Tibial nerve (tissue), 4 donors: ENCODE results near the gene SCAI. TPM values are rescaled to one million over a fixed set of nuclear protein-coding genes. Genes with fewer than 3 reads are reported as not detected.

Experiments used
- DNase-seq, 2 donors: peaks; one replicate each; pipeline ENCODE4 v3.0.0-alpha.2; 2019; ENCODE audit warnings: low spot score in 2 of 2
- H3K27ac ChIP-seq, 4 donors: fragments of 200-600 bp; sonication (generic) in 3 of 4; one replicate each; pipeline ENCODE4 v1.5.1; 2017 to 2019; ENCODE audit warnings: mild to moderate bottlenecking in 1 of 4
- H3K27me3 ChIP-seq, 2 donors: fragments of 200-600 bp; sonication (generic) in 1 of 2; one replicate each; pipeline versions ENCODE4 v1.5.1 to v1.6.0; 2017 to 2019
- H3K36me3 ChIP-seq, 3 donors: fragments of 200-600 bp; sonication (generic); one replicate each; pipeline ENCODE4 v1.5.1; 2018 to 2019
- H3K4me1 ChIP-seq, 4 donors: fragments of 200-600 bp; sonication (generic) in 3 of 4; one replicate each; pipeline ENCODE4 v1.5.1; 2017 to 2019
- H3K4me3 ChIP-seq, 4 donors: fragments of 200-600 bp; sonication (generic) in 3 of 4; one replicate each; pipeline ENCODE4 v1.5.1; 2017 to 2019; ENCODE audit warnings: mild to moderate bottlenecking in 1 of 4, moderate library complexity in 1 of 4
- H3K9me3 ChIP-seq, 4 donors: fragments of 200-600 bp; sonication (generic) in 3 of 4; one replicate each; pipeline ENCODE4 v1.5.1; 2017 to 2019
- EP300 ChIP-seq, 2 donors: sonication (generic); formaldehyde crosslinking; IDR thresholded peaks; one replicate each; pipeline ENCODE4 v1.6.1; 2017; ENCODE audit warnings: antibody characterized with exemption in 2 of 2, mild to moderate bottlenecking in 1 of 2
- POLR2A ChIP-seq, 2 donors: fragments of 450-650 bp; IDR thresholded peaks; one replicate each; pipeline ENCODE4 v1.6.1; 2017; ENCODE audit warnings: antibody characterized with exemption in 2 of 2, mild to moderate bottlenecking in 2 of 2, moderate library complexity in 2 of 2
- WGBS, 2 donors: methylation state at CpG; one replicate each; pipeline ENCODE4 v1.1.5; 2018; 5-methylcytosine and 5-hydroxymethylcytosine counted together
- total RNA-seq, 4 donors: library from RNA; depleted of rRNA; stranded (reverse); fragments of >200 nt; gene quantifications; one replicate each; pipeline ENCODE4 v1.1.0, GENCODE V29; 2016
- TF ChIP-seq, protein P1 (sequence below), 5 experiments: fragments of 200-600 bp in 3 of 5; fragments of 450-650 bp in 2 of 5; sonication (generic) in 3 of 5; IDR thresholded peaks; one replicate each; pipeline ENCODE4 v1.5.1; 2016 to 2019; ENCODE audit warnings: antibody characterized with exemption in 5 of 5, mild to moderate bottlenecking in 3 of 5, moderate library complexity in 2 of 5

The SCAI gene
- total RNA-seq, 4 donors from 2014 or later: 8.8 to 19.2 (median 9.4) TPM

DNA sequence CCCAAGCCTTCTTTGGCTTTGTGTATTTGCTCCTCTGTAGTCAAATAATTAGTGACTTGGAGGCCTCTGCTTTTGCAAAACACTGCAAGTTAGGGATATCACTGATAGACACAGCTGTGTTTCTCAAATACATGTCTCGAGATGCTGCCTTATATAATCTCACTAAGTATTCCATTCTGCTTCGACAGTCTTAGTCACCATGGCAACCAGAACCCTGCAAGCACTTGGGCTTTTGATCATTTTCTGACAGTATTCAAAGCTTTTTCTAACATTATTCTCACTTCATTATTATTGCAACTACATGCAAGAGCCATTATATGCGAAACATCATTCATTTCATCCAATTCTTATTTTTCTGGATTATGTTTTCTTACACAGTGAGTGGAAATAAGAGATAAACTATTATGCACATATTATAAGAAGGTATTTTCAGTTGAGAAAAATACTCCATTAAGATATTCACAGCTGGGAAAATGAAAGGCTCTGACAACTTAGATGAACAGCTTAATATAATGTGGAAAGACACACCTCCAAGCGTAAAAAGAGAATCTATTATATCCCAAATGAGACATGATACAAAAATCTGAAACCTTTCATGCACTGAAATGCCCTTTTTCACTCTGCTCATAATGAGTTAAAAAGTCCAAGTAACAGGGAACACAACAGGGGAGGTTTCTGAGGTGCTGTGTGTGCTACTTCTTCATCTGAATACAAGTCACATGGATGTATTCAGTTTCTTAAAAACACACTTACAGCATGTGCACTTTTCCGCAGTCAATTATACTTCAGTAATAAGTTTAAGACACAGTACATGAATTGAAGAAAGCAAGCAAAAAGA lies 93.9 kb downstream of the SCAI start:
- peaks cover 0 to 29% (median 0%) of the 10 kb centered on the region in 3 donors for H3K36me3 ChIP-seq
- H3K4me1 ChIP-seq: no peaks in the 10 kb centered on the region
- 73 to 75% methylated on average over 5 of the region's 5 CpGs for WGBS, 2 donors
- no peak for DNase-seq
- no peaks in the 10 kb centered on the region for H3K27me3 ChIP-seq
- H3K27ac ChIP-seq: no peak overlapping the region
- H3K9me3 ChIP-seq: no peaks in the 10 kb centered on the region
- no peak overlapping the region for H3K4me3 ChIP-seq
- TF ChIP-seq, protein P1, sequence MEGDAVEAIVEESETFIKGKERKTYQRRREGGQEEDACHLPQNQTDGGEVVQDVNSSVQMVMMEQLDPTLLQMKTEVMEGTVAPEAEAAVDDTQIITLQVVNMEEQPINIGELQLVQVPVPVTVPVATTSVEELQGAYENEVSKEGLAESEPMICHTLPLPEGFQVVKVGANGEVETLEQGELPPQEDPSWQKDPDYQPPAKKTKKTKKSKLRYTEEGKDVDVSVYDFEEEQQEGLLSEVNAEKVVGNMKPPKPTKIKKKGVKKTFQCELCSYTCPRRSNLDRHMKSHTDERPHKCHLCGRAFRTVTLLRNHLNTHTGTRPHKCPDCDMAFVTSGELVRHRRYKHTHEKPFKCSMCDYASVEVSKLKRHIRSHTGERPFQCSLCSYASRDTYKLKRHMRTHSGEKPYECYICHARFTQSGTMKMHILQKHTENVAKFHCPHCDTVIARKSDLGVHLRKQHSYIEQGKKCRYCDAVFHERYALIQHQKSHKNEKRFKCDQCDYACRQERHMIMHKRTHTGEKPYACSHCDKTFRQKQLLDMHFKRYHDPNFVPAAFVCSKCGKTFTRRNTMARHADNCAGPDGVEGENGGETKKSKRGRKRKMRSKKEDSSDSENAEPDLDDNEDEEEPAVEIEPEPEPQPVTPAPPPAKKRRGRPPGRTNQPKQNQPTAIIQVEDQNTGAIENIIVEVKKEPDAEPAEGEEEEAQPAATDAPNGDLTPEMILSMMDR (IDR thresholded peaks at IDR 0.05): no peak
- no peak for TF ChIP-seq POLR2A (IDR thresholded peaks at IDR 0.05)
- no peak for TF ChIP-seq EP300 (IDR thresholded peaks at IDR 0.05)

DNA sequence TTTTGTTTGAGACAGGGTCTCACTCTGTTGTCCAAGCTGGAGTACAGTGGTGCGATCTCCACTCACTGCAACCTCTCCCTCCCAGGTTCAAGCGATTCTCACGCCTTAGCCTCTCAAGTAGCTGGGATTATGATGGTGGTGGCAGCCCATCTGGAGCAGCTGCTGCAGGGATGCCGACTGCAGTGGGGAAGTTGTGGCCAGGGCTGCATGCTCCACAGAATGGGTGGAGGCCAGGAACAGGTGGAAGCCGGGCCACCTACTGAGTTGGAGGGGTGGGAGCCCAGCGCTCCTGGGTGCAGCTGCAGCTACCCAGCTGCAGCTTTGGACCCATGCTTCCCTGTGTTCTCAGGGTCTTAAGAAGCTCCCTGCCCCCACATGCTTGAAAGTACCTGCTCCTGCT lies 99.7 kb downstream of the SCAI start:
- DNase-seq: no peak
- no peaks in the 10 kb centered on the region for H3K27me3 ChIP-seq
- H3K27ac ChIP-seq: no peak overlapping the region
- no peak for TF ChIP-seq POLR2A (IDR thresholded peaks at IDR 0.05)
- no peak for TF ChIP-seq EP300 (IDR thresholded peaks at IDR 0.05)
- TF ChIP-seq, protein P1 (IDR thresholded peaks at IDR 0.05): no peak
- no peaks in the 10 kb centered on the region for H3K4me1 ChIP-seq
- no peaks in the 10 kb centered on the region for H3K9me3 ChIP-seq
- no peak overlapping the region for H3K4me3 ChIP-seq
- 88 to 90% methylated on average over 5 to 6 of the region's 6 CpGs for WGBS, 2 donors
- H3K36me3 ChIP-seq: peaks cover 0 to 6% (median 0%) of the 10 kb centered on the region in 3 donors

DNA sequence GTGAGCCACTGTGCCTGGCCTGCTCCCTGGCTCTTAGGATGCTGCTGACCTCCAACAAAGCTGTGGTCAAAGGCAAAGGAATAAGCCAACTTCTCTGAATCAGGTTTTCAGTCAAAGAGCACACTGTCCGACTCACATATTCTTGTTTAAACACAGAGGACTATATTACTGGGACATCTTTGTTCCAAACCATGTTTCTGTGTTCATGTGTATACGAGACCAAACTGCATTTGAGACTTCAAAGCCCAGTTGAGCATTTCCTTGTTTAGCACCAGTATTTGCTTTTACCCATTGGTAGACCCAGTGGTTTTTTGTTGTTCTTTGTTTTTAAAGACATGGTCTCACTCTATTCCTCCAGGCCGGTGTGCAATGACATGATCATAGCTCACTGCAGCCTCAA lies 100.2 kb downstream of the SCAI start:
- H3K9me3 ChIP-seq: no peaks in the 10 kb centered on the region

DNA sequence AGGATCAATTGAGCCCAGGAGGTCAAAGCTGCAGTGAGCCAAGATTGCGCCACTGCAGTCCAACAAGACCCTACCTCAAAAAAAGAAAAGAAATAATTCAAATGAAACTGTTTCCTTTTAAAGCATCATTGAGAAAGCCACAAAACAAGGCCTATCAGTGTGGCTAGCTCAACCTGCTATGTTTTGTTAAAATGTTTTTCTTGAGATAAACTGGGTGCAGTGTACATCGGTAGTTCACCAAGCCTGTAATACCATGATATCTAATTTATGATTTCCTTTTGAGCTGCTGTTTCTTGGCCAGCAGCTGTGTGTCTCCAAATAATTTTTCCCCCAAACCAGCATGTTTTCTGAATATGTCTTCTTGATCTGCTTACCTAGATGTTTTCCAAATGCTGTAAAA lies 105.2 kb downstream of the SCAI start:
- Histone ChIP-seq H3K27ac (no peak overlapping the region), H3K9me3 (no peaks in the 10 kb centered on the region), H3K4me3 (no peak overlapping the region), H3K36me3 (no peaks in the 10 kb centered on the region), H3K4me1 (no peaks in the 10 kb centered on the region), H3K27me3 (no peaks in the 10 kb centered on the region)
- WGBS, 2 donors: 84 to 89% methylated on average over 2 of the region's 2 CpGs
- TF ChIP-seq POLR2A (IDR thresholded peaks at IDR 0.05) (no peak), EP300 (IDR thresholded peaks at IDR 0.05) (no peak)
- TF ChIP-seq, protein P1 (IDR thresholded peaks at IDR 0.05): no peak
- DNase-seq: no peak

More for the DNA sequence above, 100.2 kb downstream of the SCAI start:
- no peaks in the 10 kb centered on the region for H3K4me1 ChIP-seq
- peaks cover 0 to 6% (median 0%) of the 10 kb centered on the region in 3 donors for H3K36me3 ChIP-seq
- DNase-seq: no peak
- no peak overlapping the region for H3K27ac ChIP-seq
- no peaks in the 10 kb centered on the region for H3K27me3 ChIP-seq
- WGBS, 2 donors: 85 to 95% methylated on average over 3 of the region's 3 CpGs
- no peak for TF ChIP-seq EP300 (IDR thresholded peaks at IDR 0.05)
- TF ChIP-seq, protein P1 (IDR thresholded peaks at IDR 0.05): no peak
- no peak for TF ChIP-seq POLR2A (IDR thresholded peaks at IDR 0.05)
- no peak overlapping the region for H3K4me3 ChIP-seq

DNA sequence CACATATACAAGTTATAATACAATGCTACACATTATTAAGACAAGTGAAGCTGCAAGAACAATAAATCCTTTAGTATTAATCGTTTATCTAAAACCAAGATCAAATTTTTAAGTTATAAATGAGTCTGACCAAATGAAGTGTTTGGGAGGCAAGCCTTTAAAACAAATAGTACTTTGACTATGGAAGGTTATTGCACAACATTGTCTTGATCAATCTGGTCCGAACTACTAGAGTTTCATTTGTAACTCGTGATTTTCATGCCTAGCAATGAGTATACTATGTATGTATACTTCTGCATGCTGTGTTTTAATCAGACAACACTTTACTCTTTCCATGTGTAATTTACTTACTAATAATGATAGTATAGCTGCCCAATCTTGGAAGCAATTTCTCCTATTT lies 115.3 kb downstream of the SCAI start:
- Histone ChIP-seq H3K9me3 (no peaks in the 10 kb centered on the region), H3K27ac (no peak overlapping the region), H3K4me3 (no peak overlapping the region), H3K27me3 (no peaks in the 10 kb centered on the region), H3K4me1 (no peaks in the 10 kb centered on the region), H3K36me3 (peaks cover 0 to 46% (median 0%) of the 10 kb centered on the region in 3 donors)
- DNase-seq: no peak
- 77 to 78% methylated on average over 3 of the region's 3 CpGs for WGBS, 2 donors
- no peak for TF ChIP-seq EP300 (IDR thresholded peaks at IDR 0.05)
- no peak for TF ChIP-seq POLR2A (IDR thresholded peaks at IDR 0.05)
- TF ChIP-seq, protein P1 (IDR thresholded peaks at IDR 0.05): no peak
